H1 (cell line): ENCODE results near the gene TMUB1. TPM values are rescaled to one million over a fixed set of nuclear protein-coding genes. Genes with fewer than 3 reads are reported as not detected.

Experiments
- ATF3 ChIP-seq: IDR thresholded peaks from 2 replicates; pipeline ENCODE4 v1.6.1; 2011; ENCODE audit warnings: low read depth, mild to moderate bottlenecking, low read length; ENCODE audit not compliant: insufficient read depth
- HDAC6 ChIP-seq: IDR thresholded peaks from one replicate; pipeline ENCODE4 v1.7.1; 2012; ENCODE audit warnings: low read depth, mild to moderate bottlenecking, inconsistent platforms, low read length, moderate library complexity
- RAD21 ChIP-seq, 2 experiments: IDR thresholded peaks in 1 of 2; conservative IDR thresholded peaks in 1 of 2; 2 replicates each; pipeline ENCODE4 v1.6.1; 2011; ENCODE audit warnings: low read depth in 2 of 2, low read length in 2 of 2, improper control_type of control experiment in 1 of 2, inconsistent platforms in 1 of 2, mild to moderate bottlenecking in 1 of 2, moderate library complexity in 1 of 2
- polyA plus RNA-seq, 7 experiments: library from polyadenylated mRNA; depleted of rRNA in 3 of 7; stranded (reverse) in 5 of 7; unstranded in 2 of 7; fragments of >200 nt in 5 of 7; fragments of 200-250 nt in 2 of 7; gene quantifications; 1 replicate in 5 of 7; 2 replicates in 1 of 7; 4 replicates in 1 of 7; pipeline versions ENCODE4 v1.2.1 to v1.2.3, GENCODE V29; 2011 to 2013; ENCODE audit warnings: missing spikeins in 2 of 7, mixed read lengths in 2 of 7
- total RNA-seq: library from RNA; stranded (reverse); fragmentation: NEBNext Ultra II Directional; extraction: Animal tissue kit (Norgen Biotek cat#: 25700); gene quantifications from 2 replicates; pipeline ENCODE4 v1.2.1, GENCODE V29; 2021

TMUB1 gene
- total and polyA plus RNA-seq, 2 of the 8 experiments (the other 6 are each of a cell fraction or from before 2014, with no cell fraction given) = 41.4 to 56.2 TPM

- TF ChIP-seq HDAC6 = no peak
- no peak for TF ChIP-seq ATF3
- TF ChIP-seq RAD21 (IDR thresholded peaks at IDR 0.05 in 1 of 2, conservative IDR thresholded peaks at IDR 0.05 in 1 of 2; ENCODE audit: low read depth in 2 of 2, low read length in 2 of 2) = no peak
- TF ChIP-seq, all 59 proteins: peak for 0
Measured at GRCh38 chr7:151128144-151128543, 44.9 kb upstream of the TMUB1 start (continued).
